H1 (cell line): ENCODE results near the gene TRPC4. TPM values are rescaled to one million over a fixed set of nuclear protein-coding genes. Genes with fewer than 3 reads are reported as not detected.

Source experiments
- CTCF ChIA-PET: fragments of 300-600 bp; sonication (Branson Sonifier 250); formaldehyde crosslinking; loops from one replicate; lab custom pipeline; 2021; ENCODE audit not compliant: partially characterized antibody; lab: Charles Lee
- POLR2A ChIA-PET: fragments of 300-600 bp; sonication (Branson Sonifier 250); formaldehyde crosslinking; loops from one replicate; lab custom pipeline; 2021; ENCODE audit warnings: inconsistent platforms; ENCODE audit not compliant: partially characterized antibody; lab: Charles Lee
- DNase-seq, 2 experiments: peaks; one replicate each; pipeline versions ENCODE4 v3.0.0 to v3.0.0-alpha.2; 2010 to 2022; ENCODE audit warnings: low spot score in 2 of 2, low read depth in 1 of 2, mixed read lengths in 1 of 2
- FAIRE-seq: peaks from 2 replicates; lab custom pipeline; 2011; peaks lifted over from hg19 to GRCh38; lab: Jason Lieb, UNC
- H2AFZ ChIP-seq: 2 replicates; pipeline ENCODE4 v1.8.1; 2012; ENCODE audit warnings: low read length, inconsistent platforms
- H2AK5ac ChIP-seq: 2 replicates; pipeline ENCODE4 v1.6.1; 2013; ENCODE audit warnings: low read depth, low read length
- H2BK120ac ChIP-seq: replicated peaks from 2 replicates; pipeline ENCODE3; 2013; ENCODE audit warnings: low read depth, low read length, inconsistent platforms
- H2BK12ac ChIP-seq: 2 replicates; pipeline ENCODE4 v1.6.1; 2013; ENCODE audit warnings: low read depth, low read length
- H2BK15ac ChIP-seq: 2 replicates; pipeline ENCODE4 v1.6.1; 2013; ENCODE audit warnings: low read length
- H2BK20ac ChIP-seq: 2 replicates; pipeline ENCODE4 v1.6.1; 2013; ENCODE audit warnings: low read length
- H2BK5ac ChIP-seq: 2 replicates; pipeline ENCODE4 v1.6.1; 2013; ENCODE audit warnings: low read depth, low read length
- H3K14ac ChIP-seq: 2 replicates; pipeline ENCODE4 v1.6.1; 2013; ENCODE audit warnings: inconsistent platforms; ENCODE audit not compliant: insufficient read length
- H3K18ac ChIP-seq: 2 replicates; pipeline ENCODE4 v1.6.1; 2013; ENCODE audit warnings: low read length; ENCODE audit errors: extremely low read depth
- H3K23ac ChIP-seq: 2 replicates; pipeline ENCODE4 v1.6.1; 2013; ENCODE audit warnings: inconsistent platforms; ENCODE audit not compliant: insufficient read length
- H3K23me2 ChIP-seq: 2 replicates; pipeline ENCODE4 v1.6.1; 2013; ENCODE audit warnings: low read depth, low read length
- H3K27ac ChIP-seq: 2 replicates; pipeline ENCODE4 v1.6.1; 2011; ENCODE audit warnings: low read depth, low read length, inconsistent platforms
- H3K27me3 ChIP-seq, 4 experiments: replicated peaks in 1 of 4; 1 replicate in 1 of 4; 2 replicates in 3 of 4; pipeline versions ENCODE4 v1.6.1 to v1.8.1; 2011 to 2013; ENCODE audit warnings: low read length in 3 of 4, mild to moderate bottlenecking in 3 of 4, inconsistent platforms in 2 of 4, mixed read lengths in 2 of 4, moderate library complexity in 1 of 4; ENCODE audit not compliant: control insufficient read depth in 3 of 4, insufficient read depth in 3 of 4; ENCODE audit errors: extremely low read depth in 1 of 4
- H3K36me3 ChIP-seq, 4 experiments: 2 replicates each; pipeline versions ENCODE4 v1.6.1 to v1.8.1; 2011 to 2013; ENCODE audit warnings: mild to moderate bottlenecking in 4 of 4, low read length in 3 of 4, moderate library complexity in 2 of 4, control low read depth in 1 of 4, inconsistent platforms in 1 of 4; ENCODE audit not compliant: insufficient read depth in 4 of 4, control insufficient read depth in 2 of 4
- H3K4ac ChIP-seq: replicated peaks from 2 replicates; pipeline ENCODE3; 2013; ENCODE audit warnings: low read length, low read depth, mixed read lengths, inconsistent platforms; ENCODE audit not compliant: insufficient read length
- H3K4me1 ChIP-seq, 4 experiments: replicated peaks in 1 of 4; 1 replicate in 1 of 4; 2 replicates in 3 of 4; pipeline versions ENCODE4 v1.6.1 to v1.8.1; 2011 to 2013; ENCODE audit warnings: low read length in 3 of 4, inconsistent platforms in 2 of 4, mixed read lengths in 1 of 4; ENCODE audit not compliant: insufficient read depth in 4 of 4, control insufficient read depth in 3 of 4
- H3K4me2 ChIP-seq, 2 experiments: 2 replicates each; pipeline versions ENCODE4 v1.6.1 to v1.8.1; 2011 to 2013; ENCODE audit warnings: low read depth in 2 of 2, low read length in 2 of 2, control low read depth in 1 of 2, inconsistent platforms in 1 of 2, mild to moderate bottlenecking in 1 of 2; ENCODE audit not compliant: insufficient read depth in 1 of 2
- H3K4me3 ChIP-seq, 4 experiments: fragments of 200-600, 300-600 bp in 1 of 4; sonication (generic), shearing (Covaris generic), sonication (Bioruptor Twin) in 1 of 4; 2 replicates each; pipeline versions ENCODE4 v1.5.1 to v1.8.1; 2011 to 2016; ENCODE audit warnings: low read length in 4 of 4, low read depth in 3 of 4, control low read depth in 2 of 4, inconsistent platforms in 2 of 4, mild to moderate bottlenecking in 2 of 4, mixed read lengths in 1 of 4, moderate library complexity in 1 of 4; ENCODE audit not compliant: insufficient read depth in 2 of 4; ENCODE audit errors: extremely low read depth in 1 of 4
- H3K56ac ChIP-seq: replicated peaks from 2 replicates; pipeline ENCODE3; 2013; ENCODE audit warnings: low read depth, mild to moderate bottlenecking, mixed read lengths, low read length, inconsistent platforms; ENCODE audit not compliant: insufficient read length
- H3K79me1 ChIP-seq: 2 replicates; pipeline ENCODE4 v1.6.1; 2013; ENCODE audit warnings: low read depth, low read length, control low read depth
- H3K79me2 ChIP-seq, 2 experiments: 2 replicates each; pipeline versions ENCODE4 v1.6.1 to v1.8.1; 2012 to 2013; ENCODE audit warnings: low read length in 2 of 2, mild to moderate bottlenecking in 2 of 2, inconsistent platforms in 1 of 2; ENCODE audit not compliant: insufficient read depth in 2 of 2, control insufficient read depth in 1 of 2
- H3K9ac ChIP-seq, 4 experiments: replicated peaks in 1 of 4; 1 replicate in 1 of 4; 2 replicates in 3 of 4; pipeline versions ENCODE4 v1.6.1 to v1.8.1; 2011 to 2013; ENCODE audit warnings: low read depth in 3 of 4, low read length in 3 of 4, control low read depth in 2 of 4, mild to moderate bottlenecking in 2 of 4, moderate library complexity in 2 of 4, inconsistent platforms in 1 of 4; ENCODE audit errors: extremely low read depth in 1 of 4
- H3K9me3 ChIP-seq, 2 experiments: 2 replicates each; pipeline versions ENCODE4 v1.6.1 to v1.8.1; 2012 to 2013; ENCODE audit warnings: mild to moderate bottlenecking in 2 of 2, moderate library complexity in 2 of 2, control low read depth in 1 of 2, inconsistent platforms in 1 of 2, low read depth in 1 of 2, low read length in 1 of 2, mixed read lengths in 1 of 2; ENCODE audit not compliant: insufficient read depth in 2 of 2
- H4K20me1 ChIP-seq, 2 experiments: replicated peaks in 1 of 2; 2 replicates each; pipeline versions ENCODE3 to v1.8.1; 2011 to 2013; ENCODE audit warnings: inconsistent platforms in 2 of 2, low read length in 2 of 2, mild to moderate bottlenecking in 1 of 2; ENCODE audit not compliant: insufficient read depth in 2 of 2, control insufficient read depth in 1 of 2
- H4K5ac ChIP-seq: 2 replicates; pipeline ENCODE4 v1.6.1; 2013; ENCODE audit warnings: low read length, low read depth, mixed read lengths, inconsistent platforms; ENCODE audit not compliant: insufficient read length
- H4K8ac ChIP-seq: 2 replicates; pipeline ENCODE4 v1.8.0; 2013; ENCODE audit warnings: mild to moderate bottlenecking, moderate library complexity, low read length, inconsistent platforms; ENCODE audit not compliant: insufficient read depth; ENCODE audit errors: extremely low read depth
- H4K91ac ChIP-seq: replicated peaks from 2 replicates; pipeline ENCODE3; 2013; ENCODE audit warnings: low read length, mixed read lengths, inconsistent platforms; ENCODE audit not compliant: insufficient read length
- BRCA1 ChIP-seq: IDR thresholded peaks from 2 replicates; pipeline ENCODE4 v1.6.1; 2012; ENCODE audit warnings: low read depth, low read length, improper control_type of control experiment
- E2F6 ChIP-seq: IDR thresholded peaks from 2 replicates; pipeline ENCODE4 v1.6.1; 2012; ENCODE audit warnings: inconsistent platforms
- HDAC2 ChIP-seq, 2 experiments: fragments of 300-600 bp in 1 of 2; sonication (generic) in 1 of 2; IDR thresholded peaks; 2 replicates each; pipeline ENCODE4 v1.6.1; 2011 to 2012; ENCODE audit warnings: low read depth in 2 of 2, low read length in 2 of 2, mild to moderate bottlenecking in 2 of 2, moderate library complexity in 2 of 2, borderline replicate concordance in 1 of 2, inconsistent platforms in 1 of 2
- MAX ChIP-seq: IDR thresholded peaks from 2 replicates; pipeline ENCODE4 v1.6.1; 2012; ENCODE audit warnings: inconsistent platforms
- POLR2AphosphoS5 ChIP-seq: IDR thresholded peaks from 2 replicates; pipeline ENCODE4 v1.6.1; 2011; ENCODE audit warnings: low read depth, low read length
- SP4 ChIP-seq: IDR thresholded peaks from 2 replicates; pipeline ENCODE4 v1.6.1; 2012; ENCODE audit warnings: low read length, inconsistent platforms
- TAF7 ChIP-seq: optimal IDR thresholded peaks from 2 replicates; pipeline ENCODE3; 2011; ENCODE audit warnings: low read depth, mild to moderate bottlenecking, inconsistent platforms, low read length, moderate library complexity, borderline replicate concordance
- TBP ChIP-seq: IDR thresholded peaks from 2 replicates; pipeline ENCODE4 v1.6.1; 2011; ENCODE audit warnings: low read depth, low read length, improper control_type of control experiment
- USF2 ChIP-seq: IDR thresholded peaks from 2 replicates; pipeline ENCODE4 v1.6.1; 2011; ENCODE audit warnings: low read length, improper control_type of control experiment
- YY1 ChIP-seq: IDR thresholded peaks from 2 replicates; pipeline ENCODE4 v1.6.1; 2011; ENCODE audit warnings: low read depth, mild to moderate bottlenecking, low read length
- WGBS, 2 experiments: shearing (Covaris generic) in 1 of 2; methylation state at CpG; one replicate each; pipeline versions ENCODE4 v1.1.6 to v1.1.7; 2013 to 2015; ENCODE audit warnings: low lambda C conversion rate in 2 of 2, mixed read lengths in 2 of 2, inconsistent platforms in 1 of 2, low coverage in 1 of 2, missing lambda C conversion rate in 1 of 2; ENCODE audit not compliant: insufficient replicate concordance in 2 of 2, insufficient coverage in 1 of 2, insufficient read length in 1 of 2; ENCODE audit errors: extremely low coverage in 1 of 2, missing lambda C conversion rate in 1 of 2; 5-methylcytosine and 5-hydroxymethylcytosine counted together
- polyA plus RNA-seq, 7 experiments: library from polyadenylated mRNA; depleted of rRNA in 3 of 7; stranded (reverse) in 5 of 7; unstranded in 2 of 7; fragments of >200 nt in 5 of 7; fragments of 200-250 nt in 2 of 7; gene quantifications; 1 replicate in 5 of 7; 2 replicates in 1 of 7; 4 replicates in 1 of 7; pipeline versions ENCODE4 v1.2.1 to v1.2.3, GENCODE V29; 2011 to 2013; ENCODE audit warnings: missing spikeins in 2 of 7, mixed read lengths in 2 of 7
- total RNA-seq: library from RNA; stranded (reverse); fragmentation: NEBNext Ultra II Directional; extraction: Animal tissue kit (Norgen Biotek cat#: 25700); gene quantifications from 2 replicates; pipeline ENCODE4 v1.2.1, GENCODE V29; 2021

TRPC4 gene
- total and polyA plus RNA-seq, 2 of the 8 experiments (the other 6 are each of a cell fraction or from before 2014, with no cell fraction given): 12.3 to 14.7 TPM

- no peak overlapping the region for H3K27ac ChIP-seq
- no peaks in the 10 kb centered on the region; a peak in 1 of 4 replicates for H3K79me2 ChIP-seq
- H3K56ac ChIP-seq: no peak overlapping the region
- no peaks in the 10 kb centered on the region for H3K4me1 ChIP-seq
- H2AFZ ChIP-seq: no peak overlapping the region
- DNase-seq (no peak), FAIRE-seq (no peak)
- no peaks in the 10 kb centered on the region for H3K36me3 ChIP-seq
- POLR2A ChIA-PET: no interaction called here
- H3K18ac ChIP-seq: no peak overlapping the region
- no peak overlapping the region for H2BK12ac ChIP-seq
- no peak overlapping the region for H4K5ac ChIP-seq
- no peak overlapping the region for H3K4me2 ChIP-seq
- H3K9me3 ChIP-seq: no peaks in the 10 kb centered on the region
- H3K27me3 ChIP-seq: no peaks in the 10 kb centered on the region
- H3K23me2 ChIP-seq: no peaks in the 10 kb centered on the region
- 90% methylated on average over 4 of the region's 4 CpGs; no CpG with 5 or more reads in 1 of the 2 experiments for whole genome bisulfite sequencing, 2 experiments
- H2BK20ac ChIP-seq: no peak overlapping the region
- no peak overlapping the region for H2BK15ac ChIP-seq
- no peak overlapping the region for H2BK120ac ChIP-seq
- H3K4ac ChIP-seq: no peak overlapping the region
- H2BK5ac ChIP-seq: no peak overlapping the region
- no peak overlapping the region for H4K8ac ChIP-seq
- no peak overlapping the region for H4K91ac ChIP-seq
- no peak overlapping the region for H3K23ac ChIP-seq
- no peaks in the 10 kb centered on the region for H4K20me1 ChIP-seq
- no peak overlapping the region for H3K4me3 ChIP-seq
- no peak overlapping the region for H3K14ac ChIP-seq
- no peak overlapping the region for H3K9ac ChIP-seq
- CTCF ChIA-PET: no interaction called here
- no peak for TF ChIP-seq TBP
- no peak for TF ChIP-seq POLR2AphosphoS5
- TF ChIP-seq HDAC2 (IDR thresholded peaks at IDR 0.05; ENCODE audit: borderline replicate concordance in 1 of 2, low read depth in 2 of 2, low read length in 2 of 2): no peak
- TF ChIP-seq MAX: no peak
- no peak for TF ChIP-seq BRCA1
- TF ChIP-seq YY1: no peak
- TF ChIP-seq SP4: no peak
- TF ChIP-seq USF2: no peak
- no peak for TF ChIP-seq TAF7
- no peak for TF ChIP-seq E2F6
- H3K79me1 ChIP-seq: no peaks in the 10 kb centered on the region
- no peak overlapping the region for H2AK5ac ChIP-seq
These were observed 168.3 kb downstream of the TRPC4 start for GRCh38 chr13:37701306-37701705.
